GM18505 (cell line): Measurements from ENCODE around the gene CRIP3.

ENCODE experiments used
- ATAC-seq: cut with Tn5 transposase; IDR thresholded peaks from one replicate; pipeline ENCODE4 v1.9.1; 2021; ENCODE audit not compliant: unreplicated experiment
- POLR2A ChIP-seq: IDR thresholded peaks from 4 replicates; pipeline ENCODE4 v1.6.1; 2011; ENCODE audit warnings: borderline replicate concordance; ENCODE audit not compliant: insufficient read depth, insufficient read length; ENCODE audit errors: extremely low read depth

The CRIP3 gene

DNA sequence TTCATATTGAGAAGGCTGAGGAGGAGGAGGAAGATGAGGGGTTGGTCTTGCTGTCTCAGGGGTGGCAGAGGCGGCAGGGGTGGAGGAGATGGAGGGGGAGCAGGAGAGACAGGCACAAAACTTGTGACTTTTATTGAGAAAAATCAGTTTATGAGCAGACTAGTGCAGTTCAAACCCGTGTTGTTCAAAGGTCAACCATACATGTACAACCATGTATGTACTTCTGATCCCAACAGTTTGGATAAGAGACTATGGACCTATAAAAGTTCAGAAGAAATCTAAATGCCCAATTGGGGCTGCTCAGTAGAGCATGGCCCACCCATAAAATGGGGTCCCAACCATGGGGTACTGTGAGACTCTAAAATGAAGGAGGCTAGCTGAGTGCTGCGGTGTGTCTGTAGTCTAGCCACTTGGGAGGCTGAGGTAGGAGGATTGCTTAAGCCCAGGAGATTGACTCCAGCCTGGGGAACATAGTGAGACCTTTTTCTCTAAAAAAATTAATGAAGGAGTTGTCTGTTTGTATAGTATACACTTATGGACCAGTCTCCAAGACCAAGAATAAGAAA, 18.2 kb downstream of the CRIP3 start:
- no peak for TF ChIP-seq POLR2A
- no peak for ATAC-seq

DNA sequence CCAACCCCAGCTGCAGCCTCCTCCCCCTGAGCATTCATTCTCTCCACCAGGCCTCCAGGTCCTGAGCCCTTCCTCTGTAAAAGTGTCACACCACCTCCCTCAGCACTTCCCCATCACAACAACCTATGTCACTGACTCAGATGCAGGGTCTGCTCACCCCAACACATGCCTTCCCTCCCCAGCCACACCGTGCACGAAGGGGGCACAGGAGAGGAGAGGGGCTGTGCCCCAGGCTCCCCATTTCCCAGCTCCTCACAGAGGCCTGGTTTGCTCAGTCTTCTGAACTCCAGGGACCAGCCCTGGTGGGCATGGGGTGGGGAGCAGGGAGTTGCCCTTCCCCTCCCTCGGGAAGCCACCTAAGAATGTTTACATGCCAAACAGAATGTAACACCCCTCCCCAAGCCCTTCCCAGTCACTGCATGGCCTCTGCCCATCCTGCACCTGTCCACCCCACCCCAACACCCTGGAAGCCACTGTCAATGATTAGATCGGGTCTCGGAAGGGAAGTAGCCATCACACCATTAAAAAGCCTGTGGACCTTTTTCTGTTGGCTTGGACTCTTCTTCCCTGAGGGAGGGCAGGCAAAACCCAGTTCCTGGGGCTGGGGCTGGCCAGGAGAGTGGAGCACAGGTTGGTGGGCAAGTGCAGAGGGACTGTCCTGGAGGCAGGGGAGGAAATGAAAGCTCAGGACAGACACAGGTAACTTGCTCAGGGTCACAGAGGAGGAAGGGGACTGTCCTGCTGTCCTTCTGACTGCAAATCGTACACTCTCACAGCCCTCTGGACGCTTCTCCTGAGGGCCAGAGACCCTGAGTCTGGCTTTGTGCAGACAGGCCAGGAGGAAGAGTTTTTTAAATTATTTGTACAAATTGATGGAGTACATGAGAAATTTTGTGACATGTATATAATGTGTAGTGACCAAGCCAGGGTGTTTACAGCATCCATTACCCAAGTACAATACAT, 20.6 kb downstream of the CRIP3 start:
- no peak for ATAC-seq
- no peak for TF ChIP-seq POLR2A

- no peak for TF ChIP-seq POLR2A
- no peak for ATAC-seq
Measured at GRCh38 chr6:43286980-43287716, 21.5 kb downstream of the CRIP3 start.

DNA sequence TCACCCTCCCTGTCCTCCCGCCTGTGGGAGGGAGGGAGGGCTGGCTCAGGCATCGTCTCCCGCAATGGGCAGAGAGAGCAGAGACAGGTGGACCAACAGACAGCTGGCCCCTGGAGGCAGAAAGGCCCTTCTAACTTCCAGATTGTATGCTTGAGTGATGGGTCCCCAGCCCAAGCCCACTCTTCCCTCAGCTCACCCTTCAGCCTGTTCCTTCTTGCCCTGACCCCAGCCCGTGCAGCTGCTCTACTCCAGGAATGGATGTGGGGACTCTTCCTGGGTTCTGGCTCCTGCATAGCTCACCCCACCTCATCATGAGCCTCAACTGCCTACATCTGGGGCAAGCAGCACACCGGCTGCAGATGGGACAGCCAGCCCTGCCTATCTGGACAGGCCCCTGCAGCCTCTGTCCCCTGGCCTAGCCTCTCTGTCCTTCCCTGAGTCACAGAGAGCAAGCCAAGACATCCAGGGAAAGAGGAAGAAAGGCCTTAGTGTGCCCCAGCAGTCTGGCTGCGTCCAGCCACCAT, 22.1 kb downstream of the CRIP3 start:
- ATAC-seq: no peak

GRCh38 chr6:43285832-43286231, 22.8 kb downstream of the CRIP3 start:
- no peak for TF ChIP-seq POLR2A
- ATAC-seq: no peak

More for the DNA sequence above, 22.1 kb downstream of the CRIP3 start:
- no peak for TF ChIP-seq POLR2A

GRCh38 chr6:43284991-43285781, 23.4 kb downstream of the CRIP3 start:
- ATAC-seq: no peak
- no peak for TF ChIP-seq POLR2A

DNA sequence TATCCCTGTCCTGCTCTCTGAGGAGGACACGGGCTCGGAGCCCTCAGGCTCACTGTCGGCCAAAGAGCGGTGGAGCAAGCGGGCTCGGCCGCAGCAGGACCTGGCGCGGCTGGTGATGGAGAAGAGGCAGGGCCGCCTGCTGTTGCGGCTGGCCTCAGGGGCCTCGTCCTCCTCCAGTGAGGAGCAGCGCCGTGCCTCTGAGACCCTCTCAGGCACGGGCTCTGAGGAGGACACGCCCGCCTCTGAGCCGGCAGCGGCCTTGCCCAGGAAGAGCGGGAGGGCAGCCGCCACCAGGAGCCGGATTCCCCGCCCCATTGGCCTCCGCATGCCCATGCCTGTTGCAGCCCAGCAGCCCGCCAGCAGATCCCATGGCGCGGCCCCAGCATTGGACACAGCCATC, 24.7 kb downstream of the CRIP3 start:
- no peak for ATAC-seq
- TF ChIP-seq POLR2A: no peak

GRCh38 chr6:43283514-43283901, 25.1 kb downstream of the CRIP3 start:
- no peak for ATAC-seq
- no peak for TF ChIP-seq POLR2A

DNA sequence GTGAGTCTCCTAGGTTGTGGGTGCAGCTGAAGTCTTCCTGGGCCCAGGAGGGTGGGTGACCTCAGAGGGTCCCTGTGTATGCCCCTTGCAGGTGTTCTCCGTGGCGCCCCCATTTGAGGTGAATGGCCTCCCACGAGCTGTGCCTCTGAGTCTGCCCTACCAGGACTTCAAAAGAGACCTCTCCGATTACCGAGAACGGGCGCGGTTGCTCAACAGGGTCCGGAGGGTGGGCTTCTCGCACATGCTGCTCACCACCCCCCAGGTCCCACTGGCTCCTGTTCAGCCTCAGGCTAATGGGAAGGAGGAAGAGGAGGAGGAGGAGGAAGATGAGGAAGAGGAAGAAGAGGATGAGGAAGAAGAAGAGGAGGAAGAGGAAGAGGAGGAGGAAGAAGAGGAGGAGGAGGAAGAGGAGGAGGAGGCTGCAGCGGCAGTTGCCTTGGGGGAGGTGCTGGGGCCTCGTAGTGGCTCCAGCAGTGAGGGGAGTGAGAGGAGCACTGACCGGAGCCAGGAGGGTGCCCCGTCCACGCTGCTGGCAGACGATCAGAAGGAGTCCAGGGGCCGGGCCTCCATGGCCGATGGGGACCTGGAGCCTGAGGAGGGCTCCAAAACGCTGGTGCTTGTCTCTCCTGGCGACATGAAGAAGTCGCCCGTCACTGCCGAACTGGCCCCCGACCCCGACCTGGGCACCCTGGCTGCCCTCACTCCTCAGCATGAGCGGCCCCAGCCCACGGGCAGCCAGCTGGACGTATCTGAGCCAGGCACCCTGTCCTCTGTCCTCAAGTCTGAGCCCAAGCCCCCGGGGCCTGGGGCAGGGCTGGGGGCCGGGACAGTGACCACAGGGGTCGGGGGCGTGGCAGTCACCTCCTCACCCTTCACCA, 25.8 kb downstream of the CRIP3 start:
- ATAC-seq: no peak
- TF ChIP-seq POLR2A: no peak

GRCh38 chr6:43282060-43282459, 26.6 kb downstream of the CRIP3 start:
- no peak for ATAC-seq
- no peak for TF ChIP-seq POLR2A

- TF ChIP-seq POLR2A: no peak
- ATAC-seq: no peak
Measured at GRCh38 chr6:43280234-43280633, 28.4 kb downstream of the CRIP3 start.

DNA sequence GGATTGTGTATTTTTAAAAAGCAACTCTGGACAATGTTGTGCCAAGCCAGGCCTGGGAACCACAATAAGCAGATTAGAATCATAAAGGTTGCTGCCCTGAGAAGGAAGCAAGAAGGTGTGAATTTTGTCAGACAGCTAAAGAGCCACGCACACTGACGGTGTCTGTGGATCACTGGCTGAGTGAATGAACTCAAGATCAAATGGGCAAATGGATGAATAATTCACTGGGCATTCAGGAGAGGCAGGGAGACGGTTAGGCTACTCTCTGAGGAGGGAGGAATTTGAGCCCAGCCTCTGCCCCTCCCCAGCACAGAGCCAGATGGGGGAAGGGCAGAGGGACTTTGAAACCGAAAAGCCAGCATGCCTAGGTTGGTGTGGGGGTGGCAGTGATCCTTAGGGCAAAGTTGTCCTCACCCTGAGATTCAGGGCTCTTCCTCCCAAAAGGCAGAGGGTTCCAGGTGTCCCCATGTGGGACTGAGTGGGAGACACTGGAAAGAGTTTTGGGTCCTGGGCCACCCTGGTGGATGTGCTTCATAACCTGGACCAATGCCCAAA, 30.0 kb downstream of the CRIP3 start:
- no peak for ATAC-seq
- no peak for TF ChIP-seq POLR2A
